Stimulated activated CD8-positive, alpha-beta memory T cell treated with anti-CD3 and anti-CD28 coated beads, Interleukin-7, amount 100 ng/mL, for 4 hours (primary cell): ENCODE data around the gene PRKN.

ENCODE experiments used
- DNase-seq, 2 donors: peaks; one replicate each; pipeline ENCODE4 v3.0.0-alpha.2; 2020; ENCODE audit warnings: low read depth in 2 of 2

The PRKN gene

GRCh38 chr6:162618448-162619002, 109.0 kb downstream of the PRKN start:
- DNase-seq = no peak

- no peak for DNase-seq
These were observed 112.4 kb downstream of the PRKN start for GRCh38 chr6:162615016-162615705.

GRCh38 chr6:162613310-162613709, 114.3 kb downstream of the PRKN start:
- DNase-seq = no peak

GRCh38 chr6:162612613-162613012, 115.0 kb downstream of the PRKN start:
- no peak for DNase-seq

GRCh38 chr6:162610351-162610750, 117.2 kb downstream of the PRKN start:
- DNase-seq = no peak

DNA sequence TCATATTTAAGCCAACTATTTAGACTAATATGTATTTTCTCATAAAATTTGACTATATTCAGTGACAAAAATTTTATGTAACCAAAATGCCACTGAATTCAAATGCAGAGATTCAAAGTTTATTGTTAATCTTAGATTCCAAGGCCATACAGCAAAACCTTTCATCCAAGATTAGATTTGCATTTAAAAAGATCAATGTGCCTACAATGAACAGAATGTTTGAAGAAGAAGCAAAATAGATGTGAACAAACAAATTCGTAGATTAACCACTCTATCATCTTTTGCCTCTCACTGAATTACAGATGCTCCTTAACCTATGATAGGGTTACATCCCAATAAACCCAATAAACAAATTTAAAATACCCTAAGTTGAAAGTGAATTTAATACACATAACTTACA, 121.7 kb downstream of the PRKN start:
- no peak for DNase-seq

DNA sequence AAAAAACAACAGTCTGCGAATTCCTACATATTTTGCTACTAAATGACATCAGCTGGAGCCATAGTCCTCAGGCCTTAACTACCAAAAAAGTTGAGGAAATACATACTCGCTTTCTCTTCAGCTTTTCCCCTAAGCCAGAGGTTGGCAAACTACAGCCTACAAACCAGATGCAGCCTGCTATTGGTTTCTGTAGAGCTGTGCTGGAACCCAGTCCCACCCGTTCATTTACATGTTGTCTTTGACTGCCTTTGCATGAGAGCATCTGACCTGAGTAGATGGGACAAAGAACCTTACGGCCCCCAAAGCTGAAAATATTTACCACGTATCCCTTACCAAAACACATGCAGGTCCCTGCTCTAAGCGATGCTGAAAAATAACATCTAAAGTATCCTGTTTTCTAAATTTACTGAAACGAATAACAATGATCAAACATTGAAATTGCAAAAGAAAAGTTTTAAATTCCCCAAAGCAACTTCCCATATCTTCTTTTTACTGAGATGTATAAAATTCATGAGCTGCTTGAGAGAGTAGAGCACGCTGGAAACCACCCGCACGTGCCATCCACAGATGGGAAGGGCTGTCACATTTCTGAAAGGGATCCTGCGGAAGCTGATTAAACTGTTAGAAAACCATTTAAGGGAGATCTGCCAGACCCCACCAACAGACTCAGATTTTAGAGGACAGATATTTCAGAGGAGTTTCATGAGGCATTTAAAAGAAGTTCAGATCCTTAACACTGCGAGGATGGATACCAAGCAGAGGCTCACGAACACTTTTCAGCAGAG, 124.1 kb downstream of the PRKN start:
- DNase-seq = no peak

GRCh38 chr6:162602759-162603158, 124.8 kb downstream of the PRKN start:
- DNase-seq = no peak

DNA sequence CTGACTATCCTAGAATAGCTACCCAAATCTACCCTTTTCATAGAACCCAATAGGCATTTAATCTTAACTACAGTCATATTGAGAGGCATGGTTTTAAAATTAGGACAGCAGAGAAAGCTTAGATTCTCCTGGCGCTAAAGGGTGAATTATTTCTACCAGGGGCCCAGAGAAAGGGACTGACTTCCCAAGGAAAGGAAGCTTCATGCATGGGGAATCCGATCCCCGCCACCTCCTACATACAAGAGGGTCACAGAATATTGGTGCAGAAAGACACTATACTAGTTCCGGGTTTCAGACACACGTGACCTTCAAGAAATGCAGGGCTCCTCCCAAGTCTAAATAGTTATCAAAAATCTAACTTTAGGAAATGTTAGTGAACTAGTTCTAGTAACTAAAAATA, 130.9 kb downstream of the PRKN start:
- no peak for DNase-seq

DNA sequence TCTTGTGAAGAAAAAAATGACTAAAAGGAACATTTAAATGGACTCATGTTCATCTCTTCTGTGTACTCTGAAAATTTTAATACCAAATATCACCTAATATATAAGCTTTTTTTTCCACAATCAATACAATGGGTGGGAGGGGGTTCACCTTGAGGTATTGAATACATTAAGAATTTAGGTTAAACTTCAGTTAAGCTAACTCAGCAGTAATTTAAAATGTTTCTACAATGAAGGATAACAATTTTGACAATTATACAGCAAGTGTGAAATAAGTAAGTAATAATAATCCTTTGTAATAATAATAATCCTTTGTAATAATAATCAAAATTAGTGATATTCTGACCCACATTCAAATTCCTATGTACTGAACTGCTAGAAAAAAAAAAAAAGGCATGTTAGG, 136.0 kb downstream of the PRKN start:
- DNase-seq = no peak

GRCh38 chr6:162581988-162582780, 145.4 kb downstream of the PRKN start:
- DNase-seq = no peak

GRCh38 chr6:162580619-162581018, 146.9 kb downstream of the PRKN start:
- no peak for DNase-seq

DNA sequence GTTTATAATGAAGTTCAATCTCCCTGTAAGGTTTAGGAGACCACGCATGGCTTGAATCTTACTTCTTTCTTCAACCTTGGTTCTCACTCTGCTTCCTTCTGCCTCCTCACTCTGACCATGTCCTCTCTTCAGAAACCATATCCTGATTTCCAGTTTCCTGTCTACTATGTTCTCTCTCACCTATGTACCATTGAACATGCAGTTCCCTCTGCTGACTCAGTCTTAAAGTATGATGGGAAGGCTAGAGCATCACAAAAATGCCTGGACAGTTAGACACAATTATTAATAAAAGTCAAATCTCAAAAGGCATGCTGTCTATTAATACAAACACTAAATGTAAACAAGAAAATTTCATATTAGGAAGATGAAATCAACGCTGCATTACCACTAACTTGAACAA, 151.6 kb downstream of the PRKN start:
- DNase-seq = no peak

DNA sequence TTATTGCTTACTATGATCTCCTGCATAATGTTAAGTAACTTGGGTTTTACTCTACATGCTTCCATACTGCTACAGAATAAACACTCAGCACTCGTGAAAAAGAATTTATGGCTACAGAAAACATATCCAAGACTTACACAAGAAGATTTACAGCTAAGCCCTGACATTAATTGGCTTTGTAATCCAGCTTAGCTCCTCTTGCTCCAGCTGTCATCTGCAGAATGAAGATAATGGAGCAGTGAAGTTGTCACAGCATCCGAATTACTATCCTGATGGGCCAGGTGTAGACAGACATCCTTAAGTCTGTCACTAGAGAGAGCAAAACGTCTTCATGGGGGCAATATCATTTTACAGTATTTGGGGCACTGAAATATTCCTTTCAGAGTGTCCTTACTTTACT, 155.3 kb downstream of the PRKN start:
- DNase-seq = no peak

DNA sequence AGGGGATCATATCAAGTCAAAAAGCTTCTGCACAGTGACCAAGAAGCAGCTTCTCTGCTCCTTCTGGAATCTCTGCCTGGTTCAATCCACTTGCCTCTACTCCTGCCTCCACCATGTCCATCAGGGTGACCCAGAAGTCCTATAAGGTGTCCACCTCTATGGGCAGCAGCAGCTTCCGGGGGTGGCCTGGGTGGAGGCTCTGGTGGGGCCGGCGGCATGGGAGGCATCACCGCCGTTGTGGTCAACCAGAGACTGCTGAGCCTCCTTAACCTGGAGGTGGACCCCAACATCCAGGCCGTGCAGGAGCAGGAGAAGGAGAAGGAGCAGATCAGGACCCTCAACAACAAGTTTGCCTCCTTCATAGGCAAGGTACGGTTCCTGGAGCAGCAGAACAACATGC, 159.3 kb downstream of the PRKN start:
- DNase-seq = no peak

DNA sequence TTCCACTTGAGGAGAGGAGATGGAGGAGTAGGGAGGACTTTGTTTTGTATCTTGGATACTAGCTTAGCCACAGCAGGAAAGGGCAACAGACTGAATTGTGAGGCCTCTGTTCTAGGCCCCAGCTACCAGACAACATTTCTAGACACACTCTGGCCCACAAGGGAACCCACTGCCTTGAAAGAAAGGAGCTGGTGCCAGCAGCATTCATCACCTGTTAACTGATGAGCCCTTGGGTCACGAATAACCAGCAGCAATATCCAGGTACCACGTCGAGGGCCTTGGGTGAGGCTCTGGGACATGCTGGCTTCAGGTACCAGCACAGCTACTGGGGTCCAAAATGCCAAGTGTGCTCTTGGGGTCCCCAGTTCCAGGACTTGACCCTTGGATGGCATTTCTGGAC, 165.5 kb downstream of the PRKN start:
- no peak for DNase-seq

GRCh38 chr6:162560891-162561290, 166.7 kb downstream of the PRKN start:
- DNase-seq = no peak

DNA sequence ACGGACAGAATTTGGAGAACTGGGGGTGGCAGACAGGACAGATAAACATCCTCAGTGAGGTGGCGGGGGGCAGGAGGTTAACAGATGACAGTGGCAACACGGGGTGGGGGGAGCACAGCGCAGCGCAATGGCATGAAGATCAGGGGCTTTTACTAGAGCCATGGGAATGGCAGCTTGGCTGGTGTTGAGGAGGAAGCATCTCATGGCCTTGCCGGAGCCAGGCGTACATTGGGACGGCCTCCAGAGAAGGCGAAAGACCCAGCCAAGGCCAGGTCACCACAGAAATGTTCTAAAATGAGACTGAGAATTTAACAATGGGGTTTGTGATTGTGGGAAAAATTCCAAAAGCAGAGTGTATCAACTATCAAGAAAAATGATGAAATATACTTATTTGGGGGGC, 173.0 kb downstream of the PRKN start:
- no peak for DNase-seq

DNA sequence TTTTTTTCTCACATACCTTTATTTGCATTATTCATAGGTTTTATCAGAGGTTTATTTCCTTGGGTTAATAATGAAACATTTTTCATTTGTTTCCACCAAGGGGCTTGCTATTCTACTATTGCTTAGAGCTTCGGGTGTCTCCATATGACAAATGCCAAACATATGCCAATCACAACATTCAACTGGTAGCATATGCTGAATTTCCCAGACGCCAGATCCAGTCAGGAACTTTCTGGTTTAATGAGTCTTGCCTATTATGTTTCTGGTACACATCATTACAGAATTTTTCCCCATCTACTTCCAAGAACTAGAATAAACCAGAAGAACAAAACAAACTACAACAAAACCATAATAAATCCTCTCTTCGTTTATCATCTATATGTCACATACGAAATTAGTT, 180.7 kb downstream of the PRKN start:
- no peak for DNase-seq

- DNase-seq = no peak
These were observed 184.3 kb downstream of the PRKN start for GRCh38 chr6:162543221-162543620.

GRCh38 chr6:162541019-162541601, 186.5 kb downstream of the PRKN start:
- DNase-seq = no peak

GRCh38 chr6:162539321-162539720, 188.2 kb downstream of the PRKN start:
- DNase-seq = no peak
